SK-N-MC (cell line): Measurements from ENCODE around the gene SEC23IP.

ENCODE experiments used
- EZH2 ChIP-seq: fragments of 200-600 bp; sonication (generic); IDR thresholded peaks from one replicate; pipeline ENCODE4 v1.6.1; 2017; ENCODE audit warnings: antibody characterized with exemption
- FOXP2 ChIP-seq: optimal IDR thresholded peaks from 2 replicates; pipeline ENCODE3; 2011; ENCODE audit warnings: mild to moderate bottlenecking, moderate library complexity; ENCODE audit not compliant: insufficient read depth; ENCODE audit errors: extremely low read length, control extremely low read depth
- POLR2AphosphoS5 ChIP-seq: IDR thresholded peaks from 2 replicates; pipeline ENCODE4 v1.6.1; 2012; ENCODE audit warnings: mild to moderate bottlenecking, low read depth, low read length, borderline replicate concordance

DNA sequence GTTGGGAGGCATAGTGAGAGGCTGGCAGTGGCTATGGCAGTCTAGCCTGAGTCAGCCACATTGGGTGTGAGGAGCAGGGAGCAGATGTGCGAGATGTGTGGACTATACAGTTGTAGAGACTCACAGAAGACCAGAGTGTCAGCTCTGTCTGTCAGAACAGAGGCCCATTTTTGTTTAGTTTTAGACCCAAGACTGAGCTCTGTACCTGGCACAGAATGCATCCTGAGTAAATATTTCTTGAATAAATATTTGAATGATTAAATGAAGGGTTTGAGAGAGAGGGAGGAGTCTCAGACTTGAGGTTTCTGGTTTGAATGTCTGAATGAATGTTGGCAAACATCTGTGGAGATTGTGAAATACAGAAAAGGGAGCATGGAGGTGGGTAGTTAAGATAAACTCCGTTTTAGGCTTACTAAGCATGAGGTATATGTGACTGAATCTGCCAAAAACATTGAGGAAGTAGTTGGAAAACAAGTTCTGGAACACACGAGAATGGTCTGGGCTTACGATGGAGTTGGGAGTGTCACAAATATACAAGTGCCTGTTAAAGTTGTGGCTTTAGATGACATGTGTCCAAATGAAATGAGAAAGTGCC is 3.6 kb downstream of the SEC23IP start:
- TF ChIP-seq POLR2AphosphoS5 (no peak), EZH2 (no peak), FOXP2 (no peak)
